IMR-90 (cell line): ENCODE measurements around the gene ARHGAP18. TPM values are rescaled to one million over a fixed set of nuclear protein-coding genes. Genes with fewer than 3 reads are reported as not detected.

ENCODE experiments used
- ATAC-seq: fragments of 200-7000 bp; cut with Tn5 transposase; 2 replicates; pipeline ENCODE4 v1.9.1; 2020; ENCODE audit warnings: low read depth, mild to moderate bottlenecking, moderate library complexity
- BruUV-seq: library from RNA; stranded (reverse); fragments of 400-500 nt; replicated peaks from 2 replicates; lab custom pipeline; 2021; lab: Mats Ljungman, UMichigan
- CTCF ChIA-PET: fragments of 300-600 bp; formaldehyde crosslinking; extraction: SDS; loops from one replicate; lab custom pipeline; 2021; ENCODE audit warnings: antibody characterized with exemption; lab: Yijun Ruan, JAX
- POLR2A ChIA-PET: fragments of 300-600 bp; sonication (Branson Sonifier 250); formaldehyde crosslinking; loops from one replicate; lab custom pipeline; 2022; ENCODE audit warnings: antibody characterized with exemption; ENCODE audit not compliant: unreplicated experiment; lab: Charles Lee
- DNase-seq: peaks from one replicate; pipeline ENCODE4 v3.0.0; 2013
- H2AFZ ChIP-seq: replicated peaks from 2 replicates; pipeline ENCODE3; 2013; ENCODE audit warnings: low read length, mild to moderate bottlenecking; ENCODE audit not compliant: poor library complexity
- H2AK5ac ChIP-seq: 2 replicates; pipeline ENCODE4 v1.6.1; 2013; ENCODE audit warnings: low read depth, low read length, inconsistent platforms
- H2AK9ac ChIP-seq: replicated peaks from 2 replicates; pipeline ENCODE3; 2013; ENCODE audit warnings: mild to moderate bottlenecking, low read depth, low read length, moderate library complexity; ENCODE audit not compliant: poor library complexity
- H2BK120ac ChIP-seq: 2 replicates; pipeline ENCODE4 v1.6.1; 2013; ENCODE audit warnings: low read depth, low read length, inconsistent platforms
- H2BK15ac ChIP-seq: 3 replicates; pipeline ENCODE4 v1.6.1; 2013; ENCODE audit warnings: low read depth, low read length, inconsistent platforms
- H2BK20ac ChIP-seq: 2 replicates; pipeline ENCODE4 v1.6.1; 2013; ENCODE audit warnings: low read depth, mild to moderate bottlenecking, inconsistent platforms, low read length, moderate library complexity
- H2BK5ac ChIP-seq: 2 replicates; pipeline ENCODE4 v1.6.1; 2013; ENCODE audit warnings: mild to moderate bottlenecking, low read depth, low read length, inconsistent platforms; ENCODE audit not compliant: poor library complexity, severe bottlenecking
- H3K14ac ChIP-seq: replicated peaks from 2 replicates; pipeline ENCODE4 v1.6.1; 2013; ENCODE audit warnings: low read depth, low read length, inconsistent platforms
- H3K18ac ChIP-seq: 2 replicates; pipeline ENCODE4 v1.6.1; 2013; ENCODE audit warnings: low read depth, low read length, control low read depth
- H3K23ac ChIP-seq: 2 replicates; pipeline ENCODE4 v1.6.1; 2013; ENCODE audit warnings: low read depth, low read length, inconsistent platforms
- H3K27ac ChIP-seq: 2 replicates; pipeline ENCODE4 v1.5.1; 2013; ENCODE audit warnings: mild to moderate bottlenecking, control low read depth, low read length; ENCODE audit not compliant: insufficient read depth
- H3K27me3 ChIP-seq: 2 replicates; pipeline ENCODE4 v1.6.1; 2013; ENCODE audit warnings: low read length; ENCODE audit not compliant: control insufficient read depth, insufficient read depth
- H3K36me3 ChIP-seq: 2 replicates; pipeline ENCODE4 v1.6.1; 2013; ENCODE audit warnings: low read length, mixed read lengths; ENCODE audit not compliant: control insufficient read depth, insufficient read depth
- H3K4ac ChIP-seq: 2 replicates; pipeline ENCODE4 v1.6.1; 2013; ENCODE audit warnings: low read depth, low read length, inconsistent platforms
- H3K4me1 ChIP-seq: 2 replicates; pipeline ENCODE4 v1.6.1; 2013; ENCODE audit warnings: low read length, mixed read lengths; ENCODE audit not compliant: control insufficient read depth, insufficient read depth
- H3K4me2 ChIP-seq: 2 replicates; pipeline ENCODE4 v1.6.1; 2013; ENCODE audit warnings: low read depth, mild to moderate bottlenecking, control low read depth, low read length, moderate library complexity
- H3K4me3 ChIP-seq: 2 replicates; pipeline ENCODE4 v1.5.1; 2013; ENCODE audit warnings: low read depth, mild to moderate bottlenecking, control low read depth, low read length, moderate library complexity; ENCODE audit not compliant: insufficient read depth
- H3K56ac ChIP-seq: 2 replicates; pipeline ENCODE4 v1.6.1; 2013; ENCODE audit warnings: low read length, inconsistent platforms; ENCODE audit not compliant: insufficient read depth; ENCODE audit errors: extremely low read depth
- H3K79me1 ChIP-seq, 2 experiments: 2 replicates each; pipeline ENCODE4 v1.6.1; 2013; ENCODE audit warnings: low read length in 2 of 2, inconsistent platforms in 1 of 2, low read depth in 1 of 2
- H3K9ac ChIP-seq: 2 replicates; pipeline ENCODE4 v1.6.1; 2013; ENCODE audit warnings: low read depth, low read length, control low read depth
- H3K9me1 ChIP-seq: 2 replicates; pipeline ENCODE4 v1.6.1; 2013; ENCODE audit warnings: low read length, inconsistent platforms; ENCODE audit not compliant: insufficient read depth
- H3K9me3 ChIP-seq: 2 replicates; pipeline ENCODE4 v1.6.1; 2013; ENCODE audit warnings: low read length; ENCODE audit not compliant: control insufficient read depth, insufficient read depth
- H4K20me1 ChIP-seq: 2 replicates; pipeline ENCODE4 v1.6.1; 2013; ENCODE audit warnings: low read length, inconsistent platforms; ENCODE audit not compliant: insufficient read depth
- H4K5ac ChIP-seq: 2 replicates; pipeline ENCODE4 v1.6.1; 2013; ENCODE audit warnings: mild to moderate bottlenecking, low read depth, low read length, control low read depth
- H4K8ac ChIP-seq, 2 experiments: 2 replicates each; pipeline ENCODE4 v1.6.1; 2013; ENCODE audit warnings: low read depth in 2 of 2, low read length in 2 of 2, control low read depth in 1 of 2, inconsistent platforms in 1 of 2
- H4K91ac ChIP-seq: 2 replicates; pipeline ENCODE4 v1.6.1; 2013; ENCODE audit warnings: low read depth, low read length, inconsistent platforms; ENCODE audit not compliant: insufficient read depth
- BHLHE40 ChIP-seq: fragments of 150-350 bp; IDR thresholded peaks from 2 replicates; pipeline ENCODE4 v1.6.1; 2016; ENCODE audit warnings: mild to moderate bottlenecking, low read depth, low read length
- CEBPB ChIP-seq: IDR thresholded peaks from 2 replicates; pipeline ENCODE4 v1.6.1; 2012; ENCODE audit warnings: low read depth, low read length, improper control_type of control experiment
- CHD1 ChIP-seq: IDR thresholded peaks from 2 replicates; pipeline ENCODE4 v1.6.1; 2012; ENCODE audit warnings: low read depth, low read length, improper control_type of control experiment
- FOS ChIP-seq: fragments of 150-350 bp; IDR thresholded peaks from 2 replicates; pipeline ENCODE4 v1.6.1; 2016; ENCODE audit warnings: low read depth, low read length
- MAFK ChIP-seq: IDR thresholded peaks from 2 replicates; pipeline ENCODE4 v1.6.1; 2012; ENCODE audit warnings: low read depth, low read length, improper control_type of control experiment
- MAZ ChIP-seq: IDR thresholded peaks from 2 replicates; pipeline ENCODE4 v1.6.1; 2012; ENCODE audit warnings: low read depth, mild to moderate bottlenecking, low read length, improper control_type of control experiment, moderate library complexity, borderline replicate concordance
- MXI1 ChIP-seq: IDR thresholded peaks from 2 replicates; pipeline ENCODE4 v1.6.1; 2012; ENCODE audit warnings: low read depth, mild to moderate bottlenecking, low read length, moderate library complexity, borderline replicate concordance
- NFE2L2 ChIP-seq: fragments of 150-350 bp; IDR thresholded peaks from 2 replicates; pipeline ENCODE4 v1.6.1; 2016; ENCODE audit warnings: low read depth, mild to moderate bottlenecking, low read length
- POLR2A ChIP-seq: IDR thresholded peaks from 2 replicates; pipeline ENCODE4 v1.6.1; 2012; ENCODE audit warnings: mild to moderate bottlenecking, low read depth, low read length
- RAD21 ChIP-seq: IDR thresholded peaks from 2 replicates; pipeline ENCODE4 v1.6.1; 2012; ENCODE audit warnings: low read length, improper control_type of control experiment
- RCOR1 ChIP-seq: IDR thresholded peaks from 2 replicates; pipeline ENCODE4 v1.6.1; 2012; ENCODE audit warnings: mild to moderate bottlenecking, low read length, improper control_type of control experiment; ENCODE audit not compliant: insufficient replicate concordance
- RFX5 ChIP-seq: IDR thresholded peaks from 2 replicates; pipeline ENCODE4 v1.8.0; 2012; ENCODE audit warnings: low read depth, mild to moderate bottlenecking, low read length, moderate library complexity
- WGBS, 2 experiments: methylation state at CpG; one replicate each; pipeline versions ENCODE4 v1.1.5 to v1.1.7; 2013; ENCODE audit warnings: missing lambda C conversion rate in 2 of 2; ENCODE audit not compliant: insufficient read length in 1 of 2; ENCODE audit errors: extremely low coverage in 2 of 2; 5-methylcytosine and 5-hydroxymethylcytosine counted together
- dilution Hi-C: fragments of 300-500 bp; cut with HindIII; formaldehyde crosslinking; loops from one replicate; pipeline ENCODE4 v1.14.3; 2018; ENCODE audit warnings: low sequenced_read_pairs; ENCODE audit not compliant: unreplicated experiment
- in situ Hi-C: fragments of 300-500 bp; cut with MboI; formaldehyde crosslinking; loops from 3 replicates; pipeline ENCODE4 v1.14.3; 2019; ENCODE audit warnings: low sequenced_read_pairs, inconsistent platforms, mixed read lengths
- intact Hi-C: fragments of 100-400 bp; cut with micrococcal nuclease; formaldehyde crosslinking; loops from 2 replicates; pipeline ENCODE4 v1.10.0; 2022
- polyA plus RNA-seq, 3 experiments: library from polyadenylated mRNA; depleted of rRNA; stranded (reverse); fragments of >200 nt; gene quantifications; 2 replicates each; pipeline ENCODE4 v1.2.3, GENCODE V29; 2012; ENCODE audit warnings: low replicate concordance in 1 of 3
- total RNA-seq: library from RNA; depleted of rRNA; stranded (reverse); fragments of >200 nt; gene quantifications from 2 replicates; pipeline ENCODE4 v1.2.3, GENCODE V29; 2012
- TF ChIP-seq, protein P1 (sequence below): fragments of 150-350 bp; IDR thresholded peaks from 2 replicates; pipeline ENCODE4 v1.6.1; 2016; ENCODE audit warnings: low read depth, mild to moderate bottlenecking, low read length, moderate library complexity, borderline replicate concordance

Gene ARHGAP18
- total and polyA plus RNA-seq, 2 of the 4 experiments (the other 2 are of a cell fraction): 6.2 to 17.0 TPM

DNA sequence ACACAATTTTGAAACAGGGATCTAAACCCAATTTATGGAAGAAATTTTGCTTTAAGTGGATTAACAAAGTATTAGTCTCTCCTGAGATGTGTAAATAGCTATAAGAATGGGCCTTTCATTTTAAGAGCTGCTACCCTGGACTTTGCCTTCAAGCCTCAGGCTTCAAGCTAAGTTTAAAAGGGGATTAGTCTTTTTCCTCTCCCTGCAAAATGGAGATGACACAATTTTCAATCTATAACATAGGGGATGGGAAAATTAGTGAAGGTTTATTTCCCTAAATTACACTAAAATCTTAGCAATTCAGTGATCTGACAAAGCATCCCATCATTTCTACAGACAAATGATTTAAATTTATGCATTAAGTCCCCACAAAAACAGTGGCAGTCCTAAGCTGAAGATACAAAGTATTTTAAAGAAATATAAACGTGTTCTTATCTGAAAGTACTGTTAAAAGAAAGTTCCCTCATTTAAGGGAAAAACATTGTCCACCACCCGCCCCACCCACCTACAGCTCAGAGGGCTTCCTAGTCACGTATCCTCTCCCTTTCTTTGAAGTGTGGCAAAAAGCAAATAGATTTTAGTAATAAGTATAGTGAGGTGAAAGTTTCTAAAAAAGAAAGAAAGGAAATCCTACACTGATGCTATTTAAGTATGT, 14.5 kb downstream of the ARHGAP18 start:
- dilution Hi-C loops: no loop called here
- in situ Hi-C loops: no loop called here
- intact Hi-C loops: no loop called here
- Histone ChIP-seq H2BK5ac (no peak overlapping the region), H3K4me3 (no peak overlapping the region), H3K14ac (no peak overlapping the region), H3K4me1 (peaks cover 11% of the 10 kb centered on the region; the same call in 1 of the 2 replicates), H2AK5ac (no peak overlapping the region), H3K56ac (no peak overlapping the region), H2BK120ac (no peak overlapping the region; the same call in 1 of the 2 replicates), H3K9me3 (no peaks in the 10 kb centered on the region), H3K18ac (peak overlapping the region; percentile 28; the same call in 1 of the 2 replicates), H4K5ac (0 out of 2 replicates have a peak overlapping the region, but pooled peaks have one; percentile 20), H3K36me3 (no peaks in the 10 kb centered on the region), H4K91ac (no peak overlapping the region), H3K9ac (no peak overlapping the region), H3K27ac (no peak overlapping the region), H3K23ac (no peak overlapping the region), H4K20me1 (no peaks in the 10 kb centered on the region), H3K9me1 (0 out of 2 replicates have a peak, but pooled peaks cover 2% of the 10 kb centered on the region), H3K27me3 (no peaks in the 10 kb centered on the region), H2BK15ac (no peak overlapping the region), H2AK9ac (no peak overlapping the region), H3K4me2 (peak overlapping the region; percentile 69; the same call in 1 of the 2 replicates), H4K8ac (peak overlapping the region in 1 of 2 experiments; percentile 0; a peak in 1 of 4 replicates), H3K4ac (no peak overlapping the region), H3K79me1 (peaks cover 32 to 57% of the 10 kb centered on the region in 2 experiments; a peak in 3 of 4 replicates), H2BK20ac (no peak overlapping the region), H2AFZ (no peak overlapping the region)
- no TSS peak for BruUV-seq
- CTCF ChIA-PET: no interaction called here
- DNase-seq (no peak), ATAC-seq (no peak)
- WGBS, 2 experiments: no CpG with 5 or more reads among the region's 3 CpGs
- no peak for TF ChIP-seq POLR2A
- no peak for TF ChIP-seq RCOR1
- TF ChIP-seq MXI1: no peak
- TF ChIP-seq, protein P1, sequence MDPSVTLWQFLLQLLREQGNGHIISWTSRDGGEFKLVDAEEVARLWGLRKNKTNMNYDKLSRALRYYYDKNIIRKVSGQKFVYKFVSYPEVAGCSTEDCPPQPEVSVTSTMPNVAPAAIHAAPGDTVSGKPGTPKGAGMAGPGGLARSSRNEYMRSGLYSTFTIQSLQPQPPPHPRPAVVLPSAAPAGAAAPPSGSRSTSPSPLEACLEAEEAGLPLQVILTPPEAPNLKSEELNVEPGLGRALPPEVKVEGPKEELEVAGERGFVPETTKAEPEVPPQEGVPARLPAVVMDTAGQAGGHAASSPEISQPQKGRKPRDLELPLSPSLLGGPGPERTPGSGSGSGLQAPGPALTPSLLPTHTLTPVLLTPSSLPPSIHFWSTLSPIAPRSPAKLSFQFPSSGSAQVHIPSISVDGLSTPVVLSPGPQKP: no peak
- TF ChIP-seq BHLHE40: no peak
- TF ChIP-seq FOS: no peak
- no peak for TF ChIP-seq CHD1
- TF ChIP-seq MAZ: no peak
- TF ChIP-seq RFX5: no peak
- no peak for TF ChIP-seq CEBPB
- no peak for TF ChIP-seq RAD21
- no peak for TF ChIP-seq MAFK
- TF ChIP-seq NFE2L2: no peak
- POLR2A ChIA-PET: no interaction called here
